GM12865 (cell line): ENCODE results near the gene XIRP2.
"Not testable (repeated sequence)": the region's sequence is repeated elsewhere in the genome, so short reads cannot be mapped to it uniquely, and the experiment has no call there.

Experiments used
- DNase-seq: peaks from one replicate; pipeline ENCODE4 v3.0.0; 2010; ENCODE audit warnings: low read depth
- H3K4me3 ChIP-seq: 2 replicates; pipeline ENCODE4 v1.5.1; 2011; ENCODE audit warnings: mild to moderate bottlenecking, low read depth, low read length, control low read depth
- TF ChIP-seq, protein P1 (sequence below): IDR thresholded peaks from 2 replicates; pipeline ENCODE4 v1.5.1; 2011; ENCODE audit warnings: low read length, control low read depth, low read depth, inconsistent platforms; ENCODE audit not compliant: insufficient read depth; ENCODE audit errors: missing control alignments

The XIRP2 gene

DNA sequence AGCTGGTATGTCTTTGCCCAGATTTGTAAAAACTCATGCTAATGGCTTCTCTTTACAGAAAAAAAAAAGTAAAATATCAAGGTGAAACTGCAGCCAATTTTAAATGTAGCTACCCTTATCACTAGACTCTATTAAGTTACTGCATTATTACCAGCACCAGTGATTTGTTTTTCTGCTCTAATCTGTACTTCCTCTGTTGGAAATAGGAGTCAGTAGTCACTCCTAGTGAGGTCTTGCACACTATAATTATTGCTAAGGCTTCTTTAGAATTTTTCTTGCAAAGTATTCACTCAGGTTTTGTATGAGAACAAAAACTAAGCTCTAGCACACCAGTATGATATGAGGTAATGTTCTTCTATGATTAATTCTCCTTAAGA, 215.5 kb downstream of the XIRP2 start:
- no peak for DNase-seq
- H3K4me3 ChIP-seq = no peak overlapping the region
- TF ChIP-seq, protein P1, sequence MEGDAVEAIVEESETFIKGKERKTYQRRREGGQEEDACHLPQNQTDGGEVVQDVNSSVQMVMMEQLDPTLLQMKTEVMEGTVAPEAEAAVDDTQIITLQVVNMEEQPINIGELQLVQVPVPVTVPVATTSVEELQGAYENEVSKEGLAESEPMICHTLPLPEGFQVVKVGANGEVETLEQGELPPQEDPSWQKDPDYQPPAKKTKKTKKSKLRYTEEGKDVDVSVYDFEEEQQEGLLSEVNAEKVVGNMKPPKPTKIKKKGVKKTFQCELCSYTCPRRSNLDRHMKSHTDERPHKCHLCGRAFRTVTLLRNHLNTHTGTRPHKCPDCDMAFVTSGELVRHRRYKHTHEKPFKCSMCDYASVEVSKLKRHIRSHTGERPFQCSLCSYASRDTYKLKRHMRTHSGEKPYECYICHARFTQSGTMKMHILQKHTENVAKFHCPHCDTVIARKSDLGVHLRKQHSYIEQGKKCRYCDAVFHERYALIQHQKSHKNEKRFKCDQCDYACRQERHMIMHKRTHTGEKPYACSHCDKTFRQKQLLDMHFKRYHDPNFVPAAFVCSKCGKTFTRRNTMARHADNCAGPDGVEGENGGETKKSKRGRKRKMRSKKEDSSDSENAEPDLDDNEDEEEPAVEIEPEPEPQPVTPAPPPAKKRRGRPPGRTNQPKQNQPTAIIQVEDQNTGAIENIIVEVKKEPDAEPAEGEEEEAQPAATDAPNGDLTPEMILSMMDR = no peak

DNA sequence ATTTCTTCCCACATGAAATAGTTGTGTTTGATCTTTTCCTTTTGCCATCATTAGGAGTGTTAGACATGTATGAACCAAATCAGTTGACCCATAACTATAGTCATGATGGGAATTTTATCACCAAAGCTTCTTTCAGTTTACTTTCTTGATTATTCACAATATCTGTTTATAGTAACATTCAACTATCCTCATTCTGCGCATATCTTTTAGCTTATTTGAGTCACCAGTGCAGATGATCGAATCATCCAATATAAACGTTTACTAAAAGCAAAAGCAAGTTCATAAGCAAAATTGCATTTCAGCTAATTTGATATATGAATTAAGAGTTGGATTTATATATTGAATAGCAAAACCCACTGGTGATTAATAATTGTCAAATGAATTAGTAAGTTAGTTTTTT, 216.4 kb downstream of the XIRP2 start:
- no peak overlapping the region for H3K4me3 ChIP-seq
- DNase-seq = no peak
- TF ChIP-seq, protein P1 = no peak

DNA sequence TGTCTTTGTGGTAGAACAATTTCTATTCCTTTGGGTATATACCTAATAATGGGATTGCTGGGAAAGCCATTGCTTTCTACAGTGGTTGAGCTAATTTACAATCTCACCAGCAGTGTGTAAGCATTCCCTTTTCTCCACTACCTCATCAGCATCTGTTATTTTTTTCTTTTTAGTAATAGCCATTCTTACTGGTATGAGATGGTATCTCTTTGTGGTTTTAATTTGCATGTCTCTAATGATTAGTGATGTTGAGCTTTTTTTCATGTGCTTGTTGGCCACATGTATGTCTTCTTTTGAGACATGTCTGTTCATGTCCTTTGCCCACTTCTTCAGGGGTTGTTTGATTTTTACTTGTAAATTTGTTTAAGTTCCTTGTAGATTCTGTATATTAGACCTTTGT, 221.4 kb downstream of the XIRP2 start:
- DNase-seq, H3K4me3 ChIP-seq: not testable (repeated sequence)

- no peak for DNase-seq
- TF ChIP-seq, protein P1 = no peak
- no peak overlapping the region for H3K4me3 ChIP-seq
Observed at GRCh38 chr2:167110345-167110744, 222.1 kb downstream of the XIRP2 start.

DNA sequence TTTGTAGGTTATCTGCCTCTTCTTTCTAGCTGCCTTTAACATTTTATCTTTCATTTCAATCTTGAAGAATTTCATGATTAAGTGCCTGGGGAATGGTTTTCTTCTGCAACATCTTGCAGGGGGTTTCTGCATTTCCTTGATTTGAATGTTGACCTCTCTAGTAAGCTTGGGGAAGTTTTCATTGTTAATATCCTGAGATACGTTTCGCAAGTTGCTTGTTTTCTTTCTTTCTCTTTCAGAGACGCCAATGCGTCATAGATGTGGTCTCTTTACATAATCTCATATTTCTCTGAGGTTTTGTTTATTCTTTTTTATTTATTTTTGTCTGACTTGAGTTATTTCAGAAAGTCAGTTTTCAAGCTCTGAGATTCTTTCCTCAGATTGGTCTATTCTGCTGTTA, 225.7 kb downstream of the XIRP2 start:
- TF ChIP-seq, protein P1 = no peak
- no peak overlapping the region for H3K4me3 ChIP-seq
- DNase-seq = no peak

DNA sequence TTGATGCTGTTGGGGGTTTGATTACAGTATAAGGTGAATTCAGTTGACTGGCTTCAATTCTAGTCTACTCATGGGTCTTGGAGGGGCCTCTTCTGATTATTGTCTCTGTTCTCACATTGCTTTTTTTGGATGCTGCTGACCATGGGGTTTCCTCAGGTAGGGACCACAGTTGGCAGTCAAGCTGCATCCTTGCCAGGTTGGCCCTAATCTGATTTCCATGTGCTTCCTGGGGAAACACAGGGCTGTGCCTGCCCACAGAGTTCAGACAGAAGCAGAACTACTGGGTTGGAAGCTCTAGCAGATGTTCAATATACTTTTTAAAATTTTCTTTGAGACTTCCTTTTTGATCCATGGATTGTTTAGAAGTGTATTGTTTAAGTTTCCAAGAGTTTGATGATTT, 227.3 kb downstream of the XIRP2 start:
- no peak for DNase-seq
- H3K4me3 ChIP-seq = no peak overlapping the region
- TF ChIP-seq, protein P1 = no peak

- TF ChIP-seq, protein P1 = no peak
- H3K4me3 ChIP-seq = no peak overlapping the region
- no peak for DNase-seq
Observed at GRCh38 chr2:167122389-167122788, 234.1 kb downstream of the XIRP2 start.

DNA sequence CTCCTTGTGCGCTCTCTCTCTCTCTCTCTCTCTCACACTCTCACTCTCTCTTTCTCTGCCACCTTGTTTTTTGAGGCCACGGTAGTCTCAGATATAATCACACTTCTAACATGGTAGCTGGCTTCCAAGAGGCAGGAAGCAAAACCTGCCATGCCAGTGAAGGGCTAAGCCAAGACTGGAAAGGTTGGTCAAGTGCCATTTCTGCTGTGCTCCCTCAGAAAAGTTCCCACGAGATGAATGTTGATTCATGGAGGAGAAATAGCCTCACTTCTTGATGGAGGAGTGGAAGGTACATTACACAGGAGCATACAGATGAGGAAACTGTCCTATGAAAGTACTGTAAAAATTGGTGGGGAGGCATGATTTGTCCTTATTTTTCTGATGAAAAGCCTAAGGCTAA, 237.9 kb downstream of the XIRP2 start:
- no peak for DNase-seq
- no peak overlapping the region for H3K4me3 ChIP-seq
- TF ChIP-seq, protein P1 = no peak
